Heart right ventricle (tissue), 16 donors: ENCODE results near the gene PIP4K2A. TPM values are rescaled to one million over a fixed set of nuclear protein-coding genes. Genes with fewer than 3 reads are reported as not detected.

ENCODE experiments used
- ATAC-seq, 8 donors: fragments of 200-7000 bp; cut with Tn5 transposase; one replicate each; pipeline ENCODE4 v1.9.1; 2020; ENCODE audit warnings: mild to moderate bottlenecking in 8 of 8, moderate library complexity in 8 of 8, moderate number of reproducible peaks in 1 of 8
- DNase-seq, 2 donors: peaks; one replicate each; pipeline ENCODE4 v3.0.0-alpha.2; 2020
- H3K27ac ChIP-seq, 10 donors: fragments of 200-600 bp; sonication (generic) in 2 of 10; one replicate each; pipeline versions ENCODE4 v1.5.0 to v1.8.0; 2020 to 2022; ENCODE audit warnings: mild to moderate bottlenecking in 3 of 10
- H3K27me3 ChIP-seq, 7 donors: fragments of 200-600 bp; one replicate each; pipeline ENCODE4 v1.8.0; 2021 to 2022; ENCODE audit warnings: mild to moderate bottlenecking in 2 of 7
- H3K36me3 ChIP-seq, 9 donors: fragments of 200-600 bp; sonication (generic) in 1 of 9; one replicate each; pipeline versions ENCODE4 v1.5.0 to v1.8.0; 2020 to 2022; ENCODE audit warnings: mild to moderate bottlenecking in 2 of 9
- H3K4me1 ChIP-seq, 9 donors: fragments of 200-600 bp; sonication (generic) in 1 of 9; one replicate each; pipeline versions ENCODE4 v1.5.0 to v1.8.0; 2020 to 2022; ENCODE audit warnings: mild to moderate bottlenecking in 4 of 9
- H3K4me3 ChIP-seq, 10 donors: fragments of 200-600 bp; sonication (generic) in 2 of 10; one replicate each; pipeline versions ENCODE4 v1.5.0 to v1.8.0; 2020 to 2022; ENCODE audit warnings: mild to moderate bottlenecking in 7 of 10, moderate library complexity in 2 of 10
- H3K9me3 ChIP-seq, 11 donors: fragments of 200-600 bp in 10 of 11; sonication (generic) in 2 of 11; one replicate each; pipeline versions ENCODE4 v1.5.0 to v1.8.0; 2013 to 2022; ENCODE audit warnings: mild to moderate bottlenecking in 2 of 11, control low read depth in 1 of 11, moderate library complexity in 1 of 11
- WGBS, 2 donors: extraction: QIAGEN DNeasy Blood & Tissue Kit; methylation state at CpG; one replicate each; pipeline ENCODE4 v1.1.7; 2013; ENCODE audit warnings: inconsistent platforms in 1 of 2; 5-methylcytosine and 5-hydroxymethylcytosine counted together
- intact Hi-C, 10 donors: fragments of 100-400 bp; cut with DNase I; formaldehyde crosslinking; loops; one replicate each; pipeline versions ENCODE4 v1.11.1 to v1.14.2; 2022
- polyA plus RNA-seq, 2 donors: library from polyadenylated mRNA; stranded (reverse); fragments of 200-250 nt; gene quantifications; one replicate each; pipeline ENCODE4 v1.2.3, GENCODE V29; 2013
- total RNA-seq, 10 donors: library from RNA; stranded (reverse); fragmentation: NEBNext Ultra II Directional in 3 of 10; extraction: Animal tissue kit (Norgen Biotek cat#: 25700) in 3 of 10; gene quantifications; one replicate each; pipeline versions ENCODE4 v1.2.1 to v1.2.4, GENCODE V29; 2021 to 2023
- TF ChIP-seq, protein P1 (sequence below), 9 donors: fragments of 200-600 bp; sonication (generic) in 2 of 9; IDR thresholded peaks; one replicate each; pipeline versions ENCODE4 v1.5.0 to v1.8.0; 2021 to 2022; ENCODE audit warnings: antibody characterized with exemption in 9 of 9, mild to moderate bottlenecking in 5 of 9, moderate library complexity in 1 of 9
- donor health status: Arrhythmogenic right ventricular cardiomyopathy.
- donor health status: ischemic (EF 13 %, LVEDD 7.1; RV severe dilation, severe dysfunction).
- donor health status: healthy with polysubstance abuse.
- donor health status: DM: no; HTN: yes; CAD: no.
- donor health status: DM: no; HTN: no; CAD: no.
- donor health status: ischemic (EF 25% LVEDD 6.9; RV normal size, moderate dysfunction).
- donor health status: ischemic (EF 25% LVEDD 5.7; RV mildly dilated, moderate dysfunction).
- donor health status: healthy.
- donor health status: DM: yes; HTN: yes; CAD: no.
- donor health status: Ischemic cardiomyopathy.
- donor health status: ischemic (EF 35%, LVEDD 5.7; RV mildly dilated, moderate dysfunction).
- donor health status: nonischemic (EF 11% LVEDD 7.7; RV severe dilation, severe dysfunction).
- donor health status: DM: yes; HTN: yes; CAD: no.
- donor health status: PGD.
- donor health status: ischemic (EF 29% LVEDD 5.4; RV normal size, mild dysfunction).
- donor health status: nonischemic (EF 23%, LVEDD 6.1; RV moderate dilation, normal function).

Gene PIP4K2A
- total and polyA plus RNA-seq, 12 donors: 6.0 to 29.1 (median 13.3) TPM

DNA sequence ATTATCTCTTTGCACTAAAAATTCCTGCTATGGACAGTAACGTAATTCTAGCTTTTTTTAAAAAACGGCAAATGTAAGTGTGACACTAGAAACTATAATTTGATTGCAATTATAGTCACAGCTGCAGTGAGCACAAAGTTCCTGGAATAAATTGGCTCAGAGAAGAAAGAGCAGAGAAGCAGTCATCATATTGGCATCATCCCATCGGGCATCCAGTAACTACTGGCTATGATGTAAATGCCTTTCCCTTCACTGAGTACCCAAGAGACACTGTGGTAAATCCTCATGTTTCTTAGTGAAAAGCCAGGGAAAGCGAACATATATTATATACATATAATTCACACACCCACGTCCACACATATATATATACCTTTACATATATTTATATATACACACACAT, 43.6 kb downstream of the PIP4K2A start:
- ATAC-seq (peak in 5 of 8 donors; percentile 57 to 92 (median 79)), DNase-seq (no peak)
- no peaks in the 10 kb centered on the region for H3K9me3 ChIP-seq
- intact Hi-C loops: no loop called here
- WGBS, 2 donors: 71 to 75% methylated on average over 5 of the region's 5 CpGs
- no peaks in the 10 kb centered on the region for H3K36me3 ChIP-seq
- no peak overlapping the region for H3K4me3 ChIP-seq
- peak overlapping the region in 1 of 10 donors; percentile 6 for H3K27ac ChIP-seq
- H3K4me1 ChIP-seq: peaks cover 0 to 90% (median 24%) of the 10 kb centered on the region in 9 donors
- TF ChIP-seq, protein P1, sequence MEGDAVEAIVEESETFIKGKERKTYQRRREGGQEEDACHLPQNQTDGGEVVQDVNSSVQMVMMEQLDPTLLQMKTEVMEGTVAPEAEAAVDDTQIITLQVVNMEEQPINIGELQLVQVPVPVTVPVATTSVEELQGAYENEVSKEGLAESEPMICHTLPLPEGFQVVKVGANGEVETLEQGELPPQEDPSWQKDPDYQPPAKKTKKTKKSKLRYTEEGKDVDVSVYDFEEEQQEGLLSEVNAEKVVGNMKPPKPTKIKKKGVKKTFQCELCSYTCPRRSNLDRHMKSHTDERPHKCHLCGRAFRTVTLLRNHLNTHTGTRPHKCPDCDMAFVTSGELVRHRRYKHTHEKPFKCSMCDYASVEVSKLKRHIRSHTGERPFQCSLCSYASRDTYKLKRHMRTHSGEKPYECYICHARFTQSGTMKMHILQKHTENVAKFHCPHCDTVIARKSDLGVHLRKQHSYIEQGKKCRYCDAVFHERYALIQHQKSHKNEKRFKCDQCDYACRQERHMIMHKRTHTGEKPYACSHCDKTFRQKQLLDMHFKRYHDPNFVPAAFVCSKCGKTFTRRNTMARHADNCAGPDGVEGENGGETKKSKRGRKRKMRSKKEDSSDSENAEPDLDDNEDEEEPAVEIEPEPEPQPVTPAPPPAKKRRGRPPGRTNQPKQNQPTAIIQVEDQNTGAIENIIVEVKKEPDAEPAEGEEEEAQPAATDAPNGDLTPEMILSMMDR (IDR thresholded peaks at IDR 0.05): no peak
- no peaks in the 10 kb centered on the region for H3K27me3 ChIP-seq

DNA sequence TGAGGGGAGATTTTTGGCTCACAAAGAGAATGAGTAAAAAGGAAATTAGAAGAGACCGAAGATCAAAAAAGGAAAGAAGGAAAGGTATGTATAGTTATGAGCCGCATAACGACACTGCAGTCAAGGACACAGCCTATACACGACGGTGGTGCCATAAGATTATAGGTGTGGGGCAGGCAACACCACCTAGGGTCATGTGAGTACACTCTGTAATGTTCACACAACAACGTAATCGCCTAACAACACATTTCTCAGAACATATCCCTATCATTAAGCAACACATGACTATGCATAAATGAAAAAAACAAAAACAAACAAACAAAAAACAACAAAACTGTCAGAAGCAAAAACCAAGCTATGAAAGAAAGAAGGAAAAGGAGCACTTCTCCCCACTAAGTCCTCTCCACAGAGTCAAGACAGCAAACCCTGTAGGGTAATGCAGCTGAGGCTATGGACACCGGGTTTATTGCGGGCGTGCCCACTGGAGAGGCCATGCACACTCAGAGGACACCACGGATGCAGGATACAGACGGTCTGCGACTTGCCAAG, 45.1 kb downstream of the PIP4K2A start:
- no peak for ATAC-seq
- peaks cover 0 to 86% (median 25%) of the 10 kb centered on the region in 9 donors for H3K4me1 ChIP-seq
- TF ChIP-seq, protein P1 (IDR thresholded peaks at IDR 0.05): no peak

DNA sequence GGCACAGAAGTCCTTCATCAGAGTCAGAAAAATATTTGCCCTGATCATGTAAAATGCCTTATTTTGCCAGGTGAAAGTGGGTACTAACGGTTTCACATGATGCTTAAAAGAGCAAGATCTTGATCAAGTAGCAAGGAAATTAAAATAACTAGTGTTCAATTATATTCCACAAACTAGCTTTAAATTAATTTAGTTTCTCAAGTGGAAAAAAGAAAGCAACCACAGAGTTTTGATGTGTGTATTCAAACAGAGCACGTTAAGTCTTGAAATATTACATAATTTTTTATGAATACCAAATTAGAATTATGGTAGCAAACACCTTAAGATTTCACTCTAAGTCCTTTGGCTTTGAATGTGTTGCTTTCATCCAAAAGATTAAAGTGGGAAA, 47.3 kb downstream of the PIP4K2A start:
- no peaks in the 10 kb centered on the region for H3K27me3 ChIP-seq
- DNase-seq (no peak), ATAC-seq (no peak)
- intact Hi-C loops: no loop called here
- no peaks in the 10 kb centered on the region for H3K36me3 ChIP-seq
- peaks cover 0 to 65% (median 11%) of the 10 kb centered on the region in 9 donors for H3K4me1 ChIP-seq
- no peaks in the 10 kb centered on the region for H3K9me3 ChIP-seq
- peak overlapping the region in 1 of 10 donors; percentile 1 for H3K4me3 ChIP-seq
- TF ChIP-seq, protein P1 (IDR thresholded peaks at IDR 0.05): no peak
- WGBS, 2 donors: 89 to 93% methylated on average over 2 of the region's 2 CpGs
- H3K27ac ChIP-seq: peak overlapping the region in 1 of 10 donors; percentile 61

More for the DNA sequence above, 45.1 kb downstream of the PIP4K2A start:
- no peaks in the 10 kb centered on the region for H3K27me3 ChIP-seq
- H3K4me3 ChIP-seq: no peak overlapping the region
- no peak for DNase-seq
- WGBS, 2 donors: 92 to 95% methylated on average over 13 of the region's 13 CpGs
- H3K9me3 ChIP-seq: no peaks in the 10 kb centered on the region
- intact Hi-C loops: no loop called here
- peak overlapping the region in 1 of 10 donors; percentile 41 for H3K27ac ChIP-seq
- no peaks in the 10 kb centered on the region for H3K36me3 ChIP-seq

DNA sequence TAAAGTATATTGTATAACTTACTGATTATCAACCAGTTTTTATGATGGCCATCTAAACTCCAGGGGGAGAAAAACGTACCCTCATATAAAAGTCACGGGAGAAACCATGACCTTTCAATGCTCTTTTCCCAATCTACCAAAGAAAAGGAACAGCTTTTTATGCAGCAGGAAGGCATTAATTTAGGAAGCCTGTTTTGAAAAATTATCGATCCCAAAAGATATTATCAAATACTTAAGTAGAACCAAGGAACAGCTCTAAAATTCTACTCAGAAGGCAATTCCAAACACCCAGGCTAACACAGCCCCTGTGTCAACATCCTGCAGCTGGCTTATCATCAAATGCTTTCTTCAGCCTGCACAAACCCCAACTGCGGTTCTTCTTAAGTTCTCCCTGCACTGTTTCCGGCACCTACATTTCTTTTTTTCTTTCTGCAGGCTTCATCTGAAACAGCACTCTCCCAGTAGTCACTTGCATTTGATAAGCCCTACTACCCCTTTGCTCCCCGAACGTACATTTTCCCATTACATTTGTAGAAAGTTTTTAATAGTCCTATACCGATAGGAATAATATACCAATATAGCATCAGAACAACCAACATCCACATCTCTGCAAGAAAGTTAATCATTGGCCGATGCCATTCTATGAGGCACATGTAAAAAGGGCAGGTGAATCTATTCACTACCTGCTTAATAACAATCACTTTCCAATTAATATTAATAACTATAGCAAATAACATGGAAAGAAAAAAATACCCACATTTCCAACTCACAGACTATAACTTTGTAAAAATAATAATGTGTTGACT, 47.9 kb downstream of the PIP4K2A start:
- Histone ChIP-seq H3K36me3 (no peaks in the 10 kb centered on the region), H3K27me3 (no peaks in the 10 kb centered on the region), H3K27ac (peak overlapping the region in 1 of 10 donors; percentile 61), H3K4me1 (peaks cover 0 to 60% (median 11%) of the 10 kb centered on the region in 9 donors), H3K4me3 (peak overlapping the region in 1 of 10 donors; percentile 1), H3K9me3 (no peaks in the 10 kb centered on the region)
- DNase-seq (no peak), ATAC-seq (peak in 2 of 8 donors; percentile 41 to 58)
- intact Hi-C loops: no loop called here
- 50 to 54% methylated on average over 9 of the region's 9 CpGs for WGBS, 2 donors
- TF ChIP-seq, protein P1 (IDR thresholded peaks at IDR 0.05): no peak
